22Rv1 (cell line): ENCODE results near the gene SYNE1.

Source experiments
- H3K27ac ChIP-seq: fragments of 450-650 bp; 2 replicates; pipeline ENCODE4 v1.5.1; 2017
- ZFX ChIP-seq: fragments of 450-650 bp; IDR thresholded peaks from 2 replicates; pipeline ENCODE4 v1.6.1; 2017; ENCODE audit warnings: antibody characterized with exemption, borderline replicate concordance
- TF ChIP-seq, protein P1 (sequence below): fragments of 450-650 bp; IDR thresholded peaks from 2 replicates; pipeline ENCODE4 v1.5.1; 2017; ENCODE audit warnings: mild to moderate bottlenecking

SYNE1 gene

DNA sequence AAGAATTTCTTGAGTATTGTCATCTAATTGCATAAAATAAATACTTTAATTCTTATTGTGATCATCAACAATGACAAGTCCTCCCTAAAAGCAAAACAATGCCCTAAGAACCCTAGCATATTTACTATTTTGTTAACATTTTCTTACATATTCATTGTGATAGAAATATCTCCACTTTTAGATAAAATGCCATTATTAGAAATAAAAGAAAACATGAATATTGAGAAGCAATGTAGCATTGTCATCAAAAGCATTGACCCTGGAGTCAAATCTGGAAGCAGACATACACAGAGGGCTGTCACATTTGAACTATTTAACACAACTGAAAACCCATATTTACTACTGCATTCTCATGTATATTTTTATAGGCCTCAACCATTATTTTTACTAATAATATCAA, 257.7 kb downstream of the SYNE1 start:
- TF ChIP-seq, protein P1, sequence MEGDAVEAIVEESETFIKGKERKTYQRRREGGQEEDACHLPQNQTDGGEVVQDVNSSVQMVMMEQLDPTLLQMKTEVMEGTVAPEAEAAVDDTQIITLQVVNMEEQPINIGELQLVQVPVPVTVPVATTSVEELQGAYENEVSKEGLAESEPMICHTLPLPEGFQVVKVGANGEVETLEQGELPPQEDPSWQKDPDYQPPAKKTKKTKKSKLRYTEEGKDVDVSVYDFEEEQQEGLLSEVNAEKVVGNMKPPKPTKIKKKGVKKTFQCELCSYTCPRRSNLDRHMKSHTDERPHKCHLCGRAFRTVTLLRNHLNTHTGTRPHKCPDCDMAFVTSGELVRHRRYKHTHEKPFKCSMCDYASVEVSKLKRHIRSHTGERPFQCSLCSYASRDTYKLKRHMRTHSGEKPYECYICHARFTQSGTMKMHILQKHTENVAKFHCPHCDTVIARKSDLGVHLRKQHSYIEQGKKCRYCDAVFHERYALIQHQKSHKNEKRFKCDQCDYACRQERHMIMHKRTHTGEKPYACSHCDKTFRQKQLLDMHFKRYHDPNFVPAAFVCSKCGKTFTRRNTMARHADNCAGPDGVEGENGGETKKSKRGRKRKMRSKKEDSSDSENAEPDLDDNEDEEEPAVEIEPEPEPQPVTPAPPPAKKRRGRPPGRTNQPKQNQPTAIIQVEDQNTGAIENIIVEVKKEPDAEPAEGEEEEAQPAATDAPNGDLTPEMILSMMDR, result no peak
- no peak for TF ChIP-seq ZFX
- H3K27ac ChIP-seq, result no peak overlapping the region

DNA sequence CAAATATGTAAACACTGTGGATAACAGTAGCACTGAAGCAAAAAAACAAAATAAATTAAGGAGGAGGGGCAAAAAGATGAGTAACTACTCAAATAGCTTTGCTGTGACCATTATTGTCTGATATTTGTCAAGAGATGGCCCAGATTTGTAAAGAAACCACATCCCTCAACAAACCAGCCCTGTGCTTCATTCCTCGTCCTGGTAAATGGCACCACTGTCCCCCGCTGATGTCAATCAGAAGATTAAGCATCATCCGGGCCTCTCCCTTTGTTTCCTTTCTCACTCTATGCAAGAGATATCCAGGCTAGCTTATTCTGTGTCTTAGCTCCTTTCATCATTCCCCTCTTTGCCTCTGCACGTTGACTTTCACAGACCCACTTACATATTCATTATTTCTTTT, 259.0 kb downstream of the SYNE1 start:
- TF ChIP-seq, protein P1, result no peak
- TF ChIP-seq ZFX, result no peak
- H3K27ac ChIP-seq, result no peak overlapping the region

DNA sequence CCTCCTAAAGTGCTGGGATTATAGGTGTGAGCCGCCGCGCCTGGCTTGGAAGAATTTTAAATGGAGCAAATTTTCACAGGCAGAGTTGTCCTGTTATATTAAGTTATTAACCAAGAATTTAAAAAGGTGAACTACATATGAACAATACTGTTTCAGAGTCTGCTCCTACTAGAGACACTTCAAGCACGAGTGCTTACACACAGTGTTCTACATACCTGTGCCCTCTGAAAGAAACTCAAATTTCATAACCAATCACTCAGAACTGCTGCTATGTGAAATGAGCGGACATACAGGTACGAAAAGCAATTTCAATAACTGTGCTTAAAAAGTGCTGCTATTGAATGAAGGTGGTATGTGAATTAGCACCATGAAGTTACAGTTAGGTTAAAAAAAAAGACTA, 262.0 kb downstream of the SYNE1 start:
- H3K27ac ChIP-seq, result no peak overlapping the region
- no peak for TF ChIP-seq ZFX
- TF ChIP-seq, protein P1, result no peak

DNA sequence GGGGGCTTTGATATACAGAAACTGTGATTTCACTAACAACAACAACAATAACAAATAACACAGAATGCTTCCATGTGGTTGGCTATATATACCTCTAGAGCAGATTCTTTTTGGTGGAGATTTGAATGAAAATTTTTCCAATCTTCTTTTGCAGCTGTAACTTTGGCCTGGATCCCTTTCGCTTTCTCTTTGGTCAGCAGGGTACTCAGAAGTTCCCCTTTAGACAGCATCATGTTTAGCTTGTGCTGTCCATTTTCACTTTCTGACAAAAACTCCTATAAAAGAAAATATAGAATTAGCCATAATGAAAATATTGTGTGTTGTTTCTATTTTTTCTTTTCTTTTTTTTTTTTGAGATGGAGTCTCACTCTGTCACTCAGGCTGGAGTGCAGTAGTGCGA, 264.2 kb downstream of the SYNE1 start:
- TF ChIP-seq, protein P1, result no peak
- no peak for TF ChIP-seq ZFX
- H3K27ac ChIP-seq, result no peak overlapping the region

DNA sequence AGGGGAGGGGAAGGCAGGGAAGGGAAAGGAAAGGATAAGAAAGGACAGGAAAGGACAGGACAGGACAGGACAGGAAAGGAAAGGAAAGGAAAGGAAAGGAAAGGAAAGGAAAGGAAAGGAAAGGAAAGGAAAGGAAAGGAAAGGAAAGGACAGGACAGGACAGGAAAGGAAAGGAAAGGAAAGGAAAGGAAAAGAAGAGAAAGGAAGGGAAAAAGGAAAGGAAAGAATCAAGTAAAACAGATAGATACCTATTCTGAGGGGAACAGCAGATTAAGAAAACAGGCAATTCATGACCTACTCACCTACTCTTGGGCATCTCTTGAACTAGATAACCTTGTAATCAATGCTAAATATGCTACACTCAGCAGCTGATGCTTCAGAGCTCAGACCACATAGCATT, 265.4 kb downstream of the SYNE1 start:
- H3K27ac ChIP-seq, result no peak overlapping the region
- TF ChIP-seq, protein P1, result no peak
- no peak for TF ChIP-seq ZFX

DNA sequence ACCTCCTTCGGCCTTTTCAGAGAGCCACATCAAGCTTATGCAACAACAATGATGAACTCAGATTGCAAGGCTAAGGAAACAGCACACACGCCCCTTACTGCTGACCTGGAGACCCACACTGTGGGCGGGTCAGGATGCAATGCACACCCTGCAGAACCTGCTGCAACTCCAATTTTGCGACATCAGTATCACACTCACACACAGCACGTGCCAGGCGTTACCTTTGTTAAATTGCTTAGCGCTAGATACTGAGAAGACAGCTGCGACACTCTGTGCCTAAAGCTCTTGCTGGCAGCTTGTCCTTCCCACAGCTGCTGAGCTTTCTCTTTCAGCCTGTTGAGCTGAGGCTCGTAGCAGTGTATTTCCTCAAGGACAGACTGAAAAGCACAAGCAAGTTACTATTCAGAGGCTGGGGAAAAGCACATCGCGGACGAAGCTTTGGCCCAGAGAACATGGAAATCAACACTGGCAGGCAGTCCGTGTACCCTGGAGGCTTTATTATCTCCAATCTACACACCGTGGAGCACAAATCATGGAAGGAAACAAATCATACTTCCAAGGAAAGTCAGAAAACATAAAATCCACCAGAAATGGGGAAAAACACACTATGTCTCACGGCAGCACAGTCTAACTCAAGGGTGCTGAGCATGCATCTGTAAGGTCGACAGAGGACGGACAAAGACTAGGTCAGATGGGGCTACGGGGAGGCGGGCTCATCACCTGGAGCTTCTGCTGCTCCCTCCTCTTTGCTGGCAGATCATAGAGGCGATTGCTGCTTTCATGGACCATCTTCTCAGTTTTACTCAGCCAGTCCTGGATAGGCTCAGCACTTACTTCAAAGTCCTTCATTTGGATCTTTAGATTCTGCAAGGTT, 268.2 kb downstream of the SYNE1 start:
- TF ChIP-seq ZFX, result no peak
- TF ChIP-seq, protein P1, result no peak
- no peak overlapping the region for H3K27ac ChIP-seq

DNA sequence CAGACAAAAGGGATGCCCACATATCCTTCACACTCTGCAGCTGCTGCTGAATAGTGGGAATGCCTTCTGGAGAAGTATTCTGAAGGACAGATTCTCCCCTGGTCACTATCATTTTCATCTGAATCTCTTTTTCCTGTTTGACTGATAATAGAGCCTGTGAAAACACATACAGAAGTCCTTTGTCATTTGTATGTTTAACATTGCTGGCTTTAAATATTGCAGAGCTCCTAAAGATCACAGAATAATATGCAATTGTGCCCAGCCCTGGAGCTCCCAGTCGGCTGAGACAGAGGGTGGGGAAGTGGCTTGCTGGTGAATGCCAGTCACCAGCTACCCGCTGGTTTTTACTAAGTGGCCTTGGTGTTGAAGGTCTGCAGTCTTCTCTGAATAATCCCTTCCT, 272.3 kb downstream of the SYNE1 start:
- TF ChIP-seq ZFX, result no peak
- TF ChIP-seq, protein P1, result no peak

More for the DNA sequence above, 272.3 kb downstream of the SYNE1 start:
- no peak overlapping the region for H3K27ac ChIP-seq
